Activated T-helper 17 cell treated with anti-CD3 and anti-CD28 coated beads, Interleukin-2, amount 50 U/mL, for 72 hours (primary cell): ENCODE measurements around the gene MKI67. TPM values are rescaled to one million over a fixed set of nuclear protein-coding genes. Genes with fewer than 3 reads are reported as not detected.

Experiments
- total RNA-seq, 2 donors: library from RNA; stranded (reverse); gene quantifications; one replicate each; pipeline ENCODE4 v1.2.3, GENCODE V29; 2022

MKI67 gene
- total RNA-seq, 2 donors from 2014 or later = 262 to 281 TPM

Other genes with a start within 250 kb of the MKI67 start
- not detected for gene CLRN3, start 233.5 kb downstream of the MKI67 start, total RNA-seq
- 10 to 100 TPM; 32.7 to 54.1 TPM for gene PTPRE, start 219.3 kb downstream of the MKI67 start, total RNA-seq